ENCODE results near the gene CEP57L1. TPM values are rescaled to one million over a fixed set of nuclear protein-coding genes. Genes with fewer than 3 reads are reported as not detected.

Gene CEP57L1
- total and polyA plus RNA-seq, 9 of the 15 experiments (the other 6 are each of a cell fraction or from before 2014, with no cell fraction given), result 39.4 to 88.6 (median 61.8) TPM

GRCh38 chr6:109095835-109096084 is 453 bp downstream of the CEP57L1 start:
- Histone ChIP-seq H3K9me3 (replicated peaks; ENCODE audit: control insufficient read depth, insufficient read depth, low read depth, low read length) (no peaks in the 10 kb centered on the region; the same call in 1 of the 2 replicates), H3K27ac (ENCODE audit: extremely low read depth, low read depth, low read length) (peak overlapping the region; percentile 94), H3K4me2 (ENCODE audit: insufficient read depth, low read length) (peak overlapping the region; percentile 98), H3K9me1 (ENCODE audit: control insufficient read depth, insufficient read depth, low read length) (no peaks in the 10 kb centered on the region), H2AFZ (ENCODE audit: low read depth, low read length) (peak overlapping the region; percentile 99), H3K9ac (ENCODE audit: insufficient read depth in 1 of 2, low read depth in 2 of 2, low read length in 2 of 2) (peak overlapping the region; percentile 94 to 96), H3K36me3 (ENCODE audit: control insufficient read depth, insufficient read depth, low read length) (peaks cover 21% of the 10 kb centered on the region), H3K27me3 (ENCODE audit: control insufficient read depth in 2 of 2, insufficient read depth in 2 of 2, low read length in 2 of 2) (no peaks in the 10 kb centered on the region), H4K20me1 (replicated peaks; ENCODE audit: control insufficient read depth, insufficient read depth, low read length) (peaks cover 5% of the 10 kb centered on the region; the same call in 1 of the 2 replicates), H3K4me1 (replicated peaks in 1 of 2; ENCODE audit: control insufficient read depth in 2 of 2, insufficient read depth in 2 of 2, low read length in 2 of 2) (peaks cover 0 to 10% of the 10 kb centered on the region in 2 experiments; a peak in 2 of 5 replicates), H3K79me2 (ENCODE audit: control insufficient read depth, insufficient read depth, low read length) (peaks cover 81% of the 10 kb centered on the region), H3K4me3 (peak overlapping the region; percentile 84)
- CTCF ChIA-PET (ENCODE audit: low intra/inter-chr PET ratio), result no interaction called here
- intact Hi-C loops (cut with micrococcal nuclease) (loop anchor here (2.0 to 5.0 kb wide), 4 partner anchors 87 to 287 kb away; partner anchors contain the start of gene CD164), in situ Hi-C loops (cut with MboI) (no loop called here)
- POLR2A ChIA-PET, result interaction anchor here (0.6 to 2.2 kb wide), 9 partner anchors 11 to 1025 kb away, joined by 3 to 10 read pairs (median 3); no protein-coding TSS in a partner anchor
- FAIRE-seq (no peak), ATAC-seq (no peak), DNase-seq (ENCODE audit: extremely low read depth in 1 of 4, low spot score in 3 of 4) (no peak)
- WGBS (ENCODE audit: insufficient coverage, low coverage, missing lambda C conversion rate), result under 1% methylated on average over 8 of the region's 8 CpGs
- TSS peak; percentile 61 for BruUV-seq (replicated peaks)
- TF ChIP-seq ETV5 (CRISPR knock-in tag; IDR thresholded peaks at IDR 0.05; ENCODE audit: low read depth), result no peak
- no peak for TF ChIP-seq CHCHD3 (CRISPR knock-in tag; IDR thresholded peaks at IDR 0.05)
- TF ChIP-seq ZNF76 (CRISPR knock-in tag; IDR thresholded peaks at IDR 0.05; ENCODE audit: borderline replicate concordance), result no peak
- no peak for TF ChIP-seq ZNF830 (CRISPR knock-in tag; IDR thresholded peaks at IDR 0.05)
- no peak for TF ChIP-seq POU5F1 (IDR thresholded peaks at IDR 0.05; ENCODE audit: borderline replicate concordance, low read depth, low read length, partially characterized antibody)
- no peak for TF ChIP-seq ZNF766 (CRISPR knock-in tag; conservative IDR thresholded peaks at IDR 0.05)
- TF ChIP-seq, protein P1, sequence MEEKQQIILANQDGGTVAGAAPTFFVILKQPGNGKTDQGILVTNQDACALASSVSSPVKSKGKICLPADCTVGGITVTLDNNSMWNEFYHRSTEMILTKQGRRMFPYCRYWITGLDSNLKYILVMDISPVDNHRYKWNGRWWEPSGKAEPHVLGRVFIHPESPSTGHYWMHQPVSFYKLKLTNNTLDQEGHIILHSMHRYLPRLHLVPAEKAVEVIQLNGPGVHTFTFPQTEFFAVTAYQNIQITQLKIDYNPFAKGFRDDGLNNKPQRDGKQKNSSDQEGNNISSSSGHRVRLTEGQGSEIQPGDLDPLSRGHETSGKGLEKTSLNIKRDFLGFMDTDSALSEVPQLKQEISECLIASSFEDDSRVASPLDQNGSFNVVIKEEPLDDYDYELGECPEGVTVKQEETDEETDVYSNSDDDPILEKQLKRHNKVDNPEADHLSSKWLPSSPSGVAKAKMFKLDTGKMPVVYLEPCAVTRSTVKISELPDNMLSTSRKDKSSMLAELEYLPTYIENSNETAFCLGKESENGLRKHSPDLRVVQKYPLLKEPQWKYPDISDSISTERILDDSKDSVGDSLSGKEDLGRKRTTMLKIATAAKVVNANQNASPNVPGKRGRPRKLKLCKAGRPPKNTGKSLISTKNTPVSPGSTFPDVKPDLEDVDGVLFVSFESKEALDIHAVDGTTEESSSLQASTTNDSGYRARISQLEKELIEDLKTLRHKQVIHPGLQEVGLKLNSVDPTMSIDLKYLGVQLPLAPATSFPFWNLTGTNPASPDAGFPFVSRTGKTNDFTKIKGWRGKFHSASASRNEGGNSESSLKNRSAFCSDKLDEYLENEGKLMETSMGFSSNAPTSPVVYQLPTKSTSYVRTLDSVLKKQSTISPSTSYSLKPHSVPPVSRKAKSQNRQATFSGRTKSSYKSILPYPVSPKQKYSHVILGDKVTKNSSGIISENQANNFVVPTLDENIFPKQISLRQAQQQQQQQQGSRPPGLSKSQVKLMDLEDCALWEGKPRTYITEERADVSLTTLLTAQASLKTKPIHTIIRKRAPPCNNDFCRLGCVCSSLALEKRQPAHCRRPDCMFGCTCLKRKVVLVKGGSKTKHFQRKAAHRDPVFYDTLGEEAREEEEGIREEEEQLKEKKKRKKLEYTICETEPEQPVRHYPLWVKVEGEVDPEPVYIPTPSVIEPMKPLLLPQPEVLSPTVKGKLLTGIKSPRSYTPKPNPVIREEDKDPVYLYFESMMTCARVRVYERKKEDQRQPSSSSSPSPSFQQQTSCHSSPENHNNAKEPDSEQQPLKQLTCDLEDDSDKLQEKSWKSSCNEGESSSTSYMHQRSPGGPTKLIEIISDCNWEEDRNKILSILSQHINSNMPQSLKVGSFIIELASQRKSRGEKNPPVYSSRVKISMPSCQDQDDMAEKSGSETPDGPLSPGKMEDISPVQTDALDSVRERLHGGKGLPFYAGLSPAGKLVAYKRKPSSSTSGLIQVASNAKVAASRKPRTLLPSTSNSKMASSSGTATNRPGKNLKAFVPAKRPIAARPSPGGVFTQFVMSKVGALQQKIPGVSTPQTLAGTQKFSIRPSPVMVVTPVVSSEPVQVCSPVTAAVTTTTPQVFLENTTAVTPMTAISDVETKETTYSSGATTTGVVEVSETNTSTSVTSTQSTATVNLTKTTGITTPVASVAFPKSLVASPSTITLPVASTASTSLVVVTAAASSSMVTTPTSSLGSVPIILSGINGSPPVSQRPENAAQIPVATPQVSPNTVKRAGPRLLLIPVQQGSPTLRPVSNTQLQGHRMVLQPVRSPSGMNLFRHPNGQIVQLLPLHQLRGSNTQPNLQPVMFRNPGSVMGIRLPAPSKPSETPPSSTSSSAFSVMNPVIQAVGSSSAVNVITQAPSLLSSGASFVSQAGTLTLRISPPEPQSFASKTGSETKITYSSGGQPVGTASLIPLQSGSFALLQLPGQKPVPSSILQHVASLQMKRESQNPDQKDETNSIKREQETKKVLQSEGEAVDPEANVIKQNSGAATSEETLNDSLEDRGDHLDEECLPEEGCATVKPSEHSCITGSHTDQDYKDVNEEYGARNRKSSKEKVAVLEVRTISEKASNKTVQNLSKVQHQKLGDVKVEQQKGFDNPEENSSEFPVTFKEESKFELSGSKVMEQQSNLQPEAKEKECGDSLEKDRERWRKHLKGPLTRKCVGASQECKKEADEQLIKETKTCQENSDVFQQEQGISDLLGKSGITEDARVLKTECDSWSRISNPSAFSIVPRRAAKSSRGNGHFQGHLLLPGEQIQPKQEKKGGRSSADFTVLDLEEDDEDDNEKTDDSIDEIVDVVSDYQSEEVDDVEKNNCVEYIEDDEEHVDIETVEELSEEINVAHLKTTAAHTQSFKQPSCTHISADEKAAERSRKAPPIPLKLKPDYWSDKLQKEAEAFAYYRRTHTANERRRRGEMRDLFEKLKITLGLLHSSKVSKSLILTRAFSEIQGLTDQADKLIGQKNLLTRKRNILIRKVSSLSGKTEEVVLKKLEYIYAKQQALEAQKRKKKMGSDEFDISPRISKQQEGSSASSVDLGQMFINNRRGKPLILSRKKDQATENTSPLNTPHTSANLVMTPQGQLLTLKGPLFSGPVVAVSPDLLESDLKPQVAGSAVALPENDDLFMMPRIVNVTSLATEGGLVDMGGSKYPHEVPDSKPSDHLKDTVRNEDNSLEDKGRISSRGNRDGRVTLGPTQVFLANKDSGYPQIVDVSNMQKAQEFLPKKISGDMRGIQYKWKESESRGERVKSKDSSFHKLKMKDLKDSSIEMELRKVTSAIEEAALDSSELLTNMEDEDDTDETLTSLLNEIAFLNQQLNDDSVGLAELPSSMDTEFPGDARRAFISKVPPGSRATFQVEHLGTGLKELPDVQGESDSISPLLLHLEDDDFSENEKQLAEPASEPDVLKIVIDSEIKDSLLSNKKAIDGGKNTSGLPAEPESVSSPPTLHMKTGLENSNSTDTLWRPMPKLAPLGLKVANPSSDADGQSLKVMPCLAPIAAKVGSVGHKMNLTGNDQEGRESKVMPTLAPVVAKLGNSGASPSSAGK (IDR thresholded peaks at IDR 0.05), result 0 out of 2 replicates have a peak, but pooled peaks have one; percentile 34
- TF ChIP-seq, protein P2, sequence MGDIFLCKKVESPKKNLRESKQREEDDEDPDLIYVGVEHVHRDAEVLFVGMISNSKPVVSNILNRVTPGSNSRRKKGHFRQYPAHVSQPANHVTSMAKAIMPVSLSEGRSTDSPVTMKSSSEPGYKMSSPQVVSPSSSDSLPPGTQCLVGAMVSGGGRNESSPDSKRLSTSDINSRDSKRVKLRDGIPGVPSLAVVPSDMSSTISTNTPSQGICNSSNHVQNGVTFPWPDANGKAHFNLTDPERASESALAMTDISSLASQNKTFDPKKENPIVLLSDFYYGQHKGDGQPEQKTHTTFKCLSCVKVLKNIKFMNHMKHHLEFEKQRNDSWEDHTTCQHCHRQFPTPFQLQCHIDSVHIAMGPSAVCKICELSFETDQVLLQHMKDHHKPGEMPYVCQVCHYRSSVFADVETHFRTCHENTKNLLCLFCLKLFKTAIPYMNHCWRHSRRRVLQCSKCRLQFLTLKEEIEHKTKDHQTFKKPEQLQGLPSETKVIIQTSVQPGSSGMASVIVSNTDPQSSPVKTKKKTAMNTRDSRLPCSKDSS (IDR thresholded peaks at IDR 0.05; ENCODE audit: low read depth, partially characterized antibody), result no peak
